ENCODE measurements around the gene MANSC4.

DNA sequence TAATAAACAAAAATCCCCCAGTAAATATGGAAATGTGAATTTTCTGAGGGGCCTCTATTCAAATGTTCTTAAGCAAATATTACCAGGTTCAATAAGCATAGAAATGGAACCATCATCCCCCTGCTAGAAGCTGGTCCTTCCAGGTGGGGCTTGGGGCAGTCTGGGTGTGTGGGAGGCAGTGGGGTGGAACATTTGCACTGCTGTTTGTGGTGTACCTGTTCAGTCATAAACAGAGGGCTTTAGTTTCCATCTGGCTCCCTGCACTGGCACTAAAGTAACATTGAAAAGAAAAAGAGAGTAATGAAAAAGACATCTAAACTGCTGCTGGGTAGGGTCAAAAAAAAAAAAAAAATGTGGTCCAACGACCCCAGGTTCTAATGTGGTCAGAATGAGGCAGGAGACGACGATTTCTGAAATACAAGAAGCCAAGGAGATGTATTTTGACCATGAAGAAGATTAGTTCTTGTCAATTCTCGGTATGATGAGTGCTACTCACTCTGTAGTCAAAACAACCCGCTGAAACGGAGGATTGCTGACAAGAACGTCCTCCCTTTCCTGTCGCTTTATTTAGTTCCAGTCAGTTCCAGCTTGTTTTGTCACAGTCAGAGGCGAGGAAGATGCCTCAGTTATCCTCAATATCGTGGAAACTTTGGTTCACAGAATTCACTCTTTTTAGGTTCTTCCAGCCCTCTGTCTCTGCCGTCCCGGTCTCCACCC, 44.2 kb upstream of the MANSC4 start:
- no peak for TF ChIP-seq POLR2A (IDR thresholded peaks at IDR 0.05)
- no peak for TF ChIP-seq CTCF (IDR thresholded peaks at IDR 0.05)
